GM23248 (cell line): ENCODE results near the gene MAML3.

Source experiments
- EZH2 ChIP-seq: fragments of 200-600 bp; sonication (generic); IDR thresholded peaks from 2 replicates; pipeline ENCODE4 v1.6.1; 2018; ENCODE audit warnings: antibody characterized with exemption, mild to moderate bottlenecking; ENCODE audit not compliant: insufficient read depth, poor library complexity, severe bottlenecking
- EZH2phosphoT487 ChIP-seq: fragments of 200-600 bp; sonication (generic); IDR thresholded peaks from 2 replicates; pipeline ENCODE4 v1.6.1; 2018; ENCODE audit warnings: antibody characterized with exemption, moderate library complexity, mild to moderate bottlenecking, low read depth; ENCODE audit not compliant: insufficient read depth

- TF ChIP-seq EZH2phosphoT487 = no peak
- no peak for TF ChIP-seq EZH2
Observed at GRCh38 chr4:139718358-139718757, 435.6 kb downstream of the MAML3 start.
